K562 (cell line): ENCODE results near the gene NOX1. TPM values are rescaled to one million over a fixed set of nuclear protein-coding genes. Genes with fewer than 3 reads are reported as not detected.

Source experiments
- CUX1 ChIP-seq: fragments of 200-800 bp; sonication (Bioruptor generic); IDR thresholded peaks from 2 replicates; pipeline ENCODE4 v1.6.1; 2016; ENCODE audit warnings: missing genetic modification characterization, missing compliant biosample characterization
- DPF2 ChIP-seq: fragments of 450-650 bp; IDR thresholded peaks from 2 replicates; pipeline ENCODE4 v1.6.1; 2016
- GATAD2A ChIP-seq: fragments of 450-650 bp; IDR thresholded peaks from 2 replicates; pipeline ENCODE4 v1.6.1; 2017
- ILF3 ChIP-seq: fragments of 450-650 bp; IDR thresholded peaks from 2 replicates; pipeline ENCODE4 v1.6.1; 2018; ENCODE audit warnings: antibody characterized with exemption, mild to moderate bottlenecking, moderate library complexity, borderline replicate concordance
- MECOM ChIP-seq: fragments of 250-450 bp; sonication (Bioruptor Pico); IDR thresholded peaks from 2 replicates; pipeline ENCODE4 v1.8.0; 2022; ENCODE audit warnings: inconsistent platforms
- NCOA1 ChIP-seq: fragments of 450-650 bp; IDR thresholded peaks from 2 replicates; pipeline ENCODE4 v1.6.1; 2016; ENCODE audit warnings: low read depth
- NFATC3 ChIP-seq: fragments of 450-650 bp; IDR thresholded peaks from 2 replicates; pipeline ENCODE4 v1.6.1; 2017; ENCODE audit warnings: mild to moderate bottlenecking
- RBFOX2 ChIP-seq: fragments of 200-400 bp; formaldehyde crosslinking; IDR thresholded peaks from 2 replicates; pipeline ENCODE4 v1.6.1; 2017; ENCODE audit warnings: low read depth, mild to moderate bottlenecking, low read length, moderate library complexity
- SRSF3 ChIP-seq: fragments of 200-400 bp; formaldehyde crosslinking; IDR thresholded peaks from 2 replicates; pipeline ENCODE4 v1.6.1; 2016; ENCODE audit warnings: mild to moderate bottlenecking, low read length, moderate library complexity; ENCODE audit not compliant: insufficient read depth
- STAT5B ChIP-seq: fragments of 250-450 bp; sonication (Bioruptor Pico); IDR thresholded peaks from 2 replicates; pipeline ENCODE4 v1.8.0; 2021; ENCODE audit warnings: mild to moderate bottlenecking, inconsistent platforms
- TAL1 ChIP-seq: fragments of 450-650 bp; IDR thresholded peaks from 2 replicates; pipeline ENCODE4 v1.6.1; 2016; ENCODE audit warnings: mild to moderate bottlenecking
- TBL1XR1 ChIP-seq, 2 experiments: IDR thresholded peaks; 2 replicates each; pipeline ENCODE4 v1.6.1; 2012; ENCODE audit warnings: improper control_type of control experiment in 2 of 2, low read length in 2 of 2, mild to moderate bottlenecking in 1 of 2
- TRIM24 ChIP-seq, 2 experiments: fragments of 450-650 bp; IDR thresholded peaks; 2 replicates each; pipeline ENCODE4 v1.6.1; 2016
- ZBTB11 ChIP-seq, 3 experiments: fragments of 200-800 bp in 1 of 3; fragments of 250-450 bp in 1 of 3; fragments of 450-650 bp in 1 of 3; sonication (Bioruptor Pico) in 1 of 3; sonication (Bioruptor generic) in 1 of 3; formaldehyde crosslinking in 1 of 3; IDR thresholded peaks; 2 replicates each; pipeline versions ENCODE4 v1.6.1 to v1.8.0; 2016 to 2022; ENCODE audit warnings: mild to moderate bottlenecking in 2 of 3, missing genetic modification characterization in 2 of 3, missing compliant biosample characterization in 1 of 3, moderate library complexity in 1 of 3
- ZBTB9 ChIP-seq: fragments of 450-650 bp; formaldehyde crosslinking; IDR thresholded peaks from 2 replicates; pipeline ENCODE4 v1.4.0; 2020; ENCODE audit warnings: mild to moderate bottlenecking, moderate library complexity
- ZNF347 ChIP-seq: fragments of 450-650 bp; formaldehyde crosslinking; IDR thresholded peaks from 2 replicates; pipeline ENCODE4 v1.4.0; 2020; ENCODE audit warnings: low read depth, mild to moderate bottlenecking, moderate library complexity
- ZNF644 ChIP-seq: fragments of 200-800 bp; sonication (Bioruptor generic); IDR thresholded peaks from 2 replicates; pipeline ENCODE4 v1.6.1; 2016; ENCODE audit warnings: low read depth, missing genetic modification characterization, missing compliant biosample characterization
- ZNF695 ChIP-seq: fragments of 450-650 bp; formaldehyde crosslinking; IDR thresholded peaks from 2 replicates; pipeline ENCODE4 v1.4.0; 2020; ENCODE audit warnings: mild to moderate bottlenecking, moderate library complexity
- polyA plus RNA-seq, 8 experiments: library from polyadenylated mRNA; depleted of rRNA in 4 of 8; stranded (reverse) in 5 of 8; unstranded in 3 of 8; fragments of >200 nt; fragmentation: Nextera tagmentation in 2 of 8; fragmentation: Illumina TruSeq in 1 of 8; extraction: Ambion mirVana in 2 of 8; extraction: Trizol in 1 of 8; gene quantifications; 2 replicates each; pipeline versions ENCODE4 v1.2.1 to v1.2.3, GENCODE V29; 2011 to 2014; ENCODE audit warnings: inconsistent platforms in 1 of 8, missing spikeins in 1 of 8
- total RNA-seq, 7 experiments: library from RNA; depleted of rRNA in 6 of 7; stranded (reverse); fragments of >200 nt in 6 of 7; fragmentation: Illumina TruSeq in 2 of 7; extraction: Trizol in 2 of 7; gene quantifications; 2 replicates each; pipeline versions ENCODE4 v1.2.1 to v1.2.3, GENCODE V29; 2011 to 2021; ENCODE audit warnings: low replicate concordance in 1 of 7

The NOX1 gene
- total and polyA plus RNA-seq, 9 of the 15 experiments (the other 6 are each of a cell fraction or from before 2014, with no cell fraction given), result 0.01 TPM; not detected in 8

GRCh38 chrX:100819837-100820666 lies 54.1 kb downstream of the NOX1 start, which contains the start of gene CSTF2 (continued):
- no peak for TF ChIP-seq ZNF347 (CRISPR knock-in tag)
- TF ChIP-seq ZBTB11 (CRISPR knock-in tag; IDR thresholded peaks at IDR 0.05), result peak; percentile 90 to 97 (median 92); a peak in 5 of 6 replicates
- TF ChIP-seq SRSF3, result no peak
- TF ChIP-seq STAT5B (CRISPR knock-in tag), result no peak
- no peak for TF ChIP-seq ILF3
- no peak for TF ChIP-seq ZBTB9 (CRISPR knock-in tag)
- no peak for TF ChIP-seq CUX1 (CRISPR knock-in tag)
- TF ChIP-seq MECOM (CRISPR knock-in tag), result no peak
- peak; percentile 82 for TF ChIP-seq NCOA1
- no peak for TF ChIP-seq TAL1
- TF ChIP-seq ZNF644 (tag), result no peak
- no peak for TF ChIP-seq ZNF695
- peak; percentile 83 for TF ChIP-seq RBFOX2
- TF ChIP-seq GATAD2A, result no peak
- no peak for TF ChIP-seq TBL1XR1 (IDR thresholded peaks at IDR 0.05; ENCODE audit: low read length in 2 of 2)
- TF ChIP-seq DPF2, result no peak
- TF ChIP-seq NFATC3, result no peak
- peak in 1 of 2 experiments; percentile 81; a peak in 2 of 4 replicates for TF ChIP-seq TRIM24 (IDR thresholded peaks at IDR 0.05)
